Measurements from ENCODE around the gene ABCC1. TPM values are rescaled to one million over a fixed set of nuclear protein-coding genes. Genes with fewer than 3 reads are reported as not detected.

The ABCC1 gene
- total RNA-seq, 1 experiment from 2014 or later = 139 TPM

- Histone ChIP-seq H3K9me3 (ENCODE audit: insufficient read depth, low read depth) (no peaks in the 10 kb centered on the region), H3F3A (ENCODE audit: insufficient read depth, low read depth) (peaks cover 57% of the 10 kb centered on the region), H3K79me2 (ENCODE audit: low read depth) (peaks cover 40% of the 10 kb centered on the region), H4K20me1 (ENCODE audit: insufficient read depth) (no peaks in the 10 kb centered on the region), H3K4me2 (no peak overlapping the region), H3K4me1 (replicated peaks; ENCODE audit: insufficient read depth) (peaks cover 44% of the 10 kb centered on the region), H3K27me3 (ENCODE audit: insufficient read depth, low read depth) (no peaks in the 10 kb centered on the region), H2AFZ (no peak overlapping the region), H3K36me3 (ENCODE audit: low read depth) (peaks cover 35% of the 10 kb centered on the region), H3K9me2 (ENCODE audit: insufficient read depth) (no peaks in the 10 kb centered on the region), H3K4me3 (no peak overlapping the region), H3K27ac (no peak overlapping the region)
- intact Hi-C loops (cut with micrococcal nuclease; ENCODE audit: unreplicated experiment) = no loop called here
- POLR2A ChIA-PET (ENCODE audit: unreplicated experiment) = interaction anchor here (0.6 kb wide), 1 partner anchor 32 kb away, joined by 5 read pairs; no protein-coding TSS in a partner anchor
- no TSS peak for BruUV-seq (replicated peaks)
- no peak for DNase-seq
- CTCF ChIA-PET = interaction anchor here (0.7 kb wide), 1 partner anchor 258 kb away, joined by 19 read pairs; no protein-coding TSS in a partner anchor
- TF ChIP-seq, protein P1, sequence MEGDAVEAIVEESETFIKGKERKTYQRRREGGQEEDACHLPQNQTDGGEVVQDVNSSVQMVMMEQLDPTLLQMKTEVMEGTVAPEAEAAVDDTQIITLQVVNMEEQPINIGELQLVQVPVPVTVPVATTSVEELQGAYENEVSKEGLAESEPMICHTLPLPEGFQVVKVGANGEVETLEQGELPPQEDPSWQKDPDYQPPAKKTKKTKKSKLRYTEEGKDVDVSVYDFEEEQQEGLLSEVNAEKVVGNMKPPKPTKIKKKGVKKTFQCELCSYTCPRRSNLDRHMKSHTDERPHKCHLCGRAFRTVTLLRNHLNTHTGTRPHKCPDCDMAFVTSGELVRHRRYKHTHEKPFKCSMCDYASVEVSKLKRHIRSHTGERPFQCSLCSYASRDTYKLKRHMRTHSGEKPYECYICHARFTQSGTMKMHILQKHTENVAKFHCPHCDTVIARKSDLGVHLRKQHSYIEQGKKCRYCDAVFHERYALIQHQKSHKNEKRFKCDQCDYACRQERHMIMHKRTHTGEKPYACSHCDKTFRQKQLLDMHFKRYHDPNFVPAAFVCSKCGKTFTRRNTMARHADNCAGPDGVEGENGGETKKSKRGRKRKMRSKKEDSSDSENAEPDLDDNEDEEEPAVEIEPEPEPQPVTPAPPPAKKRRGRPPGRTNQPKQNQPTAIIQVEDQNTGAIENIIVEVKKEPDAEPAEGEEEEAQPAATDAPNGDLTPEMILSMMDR (conservative IDR thresholded peaks at IDR 0.05) = no peak
- TF ChIP-seq EZH2 (IDR thresholded peaks at IDR 0.05; ENCODE audit: low read depth) = no peak
Observed at GRCh38 chr16:16031401-16031800, 82.0 kb downstream of the ABCC1 start.

GRCh38 chr16:16032271-16032979 lies 83.0 kb downstream of the ABCC1 start:
- CTCF ChIA-PET = no interaction called here

GRCh38 chr16:16033208-16033717 lies 83.8 kb downstream of the ABCC1 start:
- no peak for TF ChIP-seq EZH2 (IDR thresholded peaks at IDR 0.05; ENCODE audit: low read depth)
- TF ChIP-seq, protein P1 (conservative IDR thresholded peaks at IDR 0.05) = no peak
- no peak overlapping the region for H3K4me3 ChIP-seq
- POLR2A ChIA-PET (ENCODE audit: unreplicated experiment) = no interaction called here
- H2AFZ ChIP-seq = no peak overlapping the region
- no peak overlapping the region for H3K4me2 ChIP-seq
- H3K9me3 ChIP-seq (ENCODE audit: insufficient read depth, low read depth) = no peaks in the 10 kb centered on the region
- peaks cover 25% of the 10 kb centered on the region for H3K4me1 ChIP-seq (replicated peaks; ENCODE audit: insufficient read depth)
- BruUV-seq (replicated peaks) = no TSS peak
- H3K79me2 ChIP-seq (ENCODE audit: low read depth) = peaks cover 29% of the 10 kb centered on the region
- H3K9me2 ChIP-seq (ENCODE audit: insufficient read depth) = no peaks in the 10 kb centered on the region
- CTCF ChIA-PET = interaction anchor here (0.6 kb wide), 1 partner anchor 11 kb away, joined by 4 read pairs; no protein-coding TSS in a partner anchor
- no peaks in the 10 kb centered on the region for H4K20me1 ChIP-seq (ENCODE audit: insufficient read depth)
- peaks cover 51% of the 10 kb centered on the region for H3K36me3 ChIP-seq (ENCODE audit: low read depth)
- H3F3A ChIP-seq (ENCODE audit: insufficient read depth, low read depth) = peaks cover 38% of the 10 kb centered on the region
- no peak for DNase-seq
- no peaks in the 10 kb centered on the region for H3K27me3 ChIP-seq (ENCODE audit: insufficient read depth, low read depth)
- intact Hi-C loops (cut with micrococcal nuclease; ENCODE audit: unreplicated experiment) = no loop called here
- H3K27ac ChIP-seq = no peak overlapping the region

More at GRCh38 chr16:16032271-16032979, 83.0 kb downstream of the ABCC1 start:
- BruUV-seq (replicated peaks) = no TSS peak
- no peak overlapping the region for H3K4me3 ChIP-seq
- H3K36me3 ChIP-seq (ENCODE audit: low read depth) = peaks cover 43% of the 10 kb centered on the region
- H3F3A ChIP-seq (ENCODE audit: insufficient read depth, low read depth) = peaks cover 46% of the 10 kb centered on the region
- H3K9me3 ChIP-seq (ENCODE audit: insufficient read depth, low read depth) = no peaks in the 10 kb centered on the region
- peaks cover 31% of the 10 kb centered on the region for H3K79me2 ChIP-seq (ENCODE audit: low read depth)
- TF ChIP-seq EZH2 (IDR thresholded peaks at IDR 0.05; ENCODE audit: low read depth) = no peak
- TF ChIP-seq, protein P1 (conservative IDR thresholded peaks at IDR 0.05) = no peak
- H3K4me2 ChIP-seq = no peak overlapping the region
- H2AFZ ChIP-seq = no peak overlapping the region
- DNase-seq = no peak
- H4K20me1 ChIP-seq (ENCODE audit: insufficient read depth) = no peaks in the 10 kb centered on the region
- intact Hi-C loops (cut with micrococcal nuclease; ENCODE audit: unreplicated experiment) = no loop called here
- H3K27ac ChIP-seq = no peak overlapping the region
- peaks cover 34% of the 10 kb centered on the region for H3K4me1 ChIP-seq (replicated peaks; ENCODE audit: insufficient read depth)
- H3K9me2 ChIP-seq (ENCODE audit: insufficient read depth) = no peaks in the 10 kb centered on the region
- POLR2A ChIA-PET (ENCODE audit: unreplicated experiment) = no interaction called here
- no peaks in the 10 kb centered on the region for H3K27me3 ChIP-seq (ENCODE audit: insufficient read depth, low read depth)
